ENCODE measurements around the gene GSTM4.
"Not testable (repeated sequence)": the region's sequence is repeated elsewhere in the genome, so short reads cannot be mapped to it uniquely, and the experiment has no call there.

GRCh38 chr1:109660691-109661026 is 4.8 kb downstream of the GSTM4 start:
- TF ChIP-seq, protein P1, sequence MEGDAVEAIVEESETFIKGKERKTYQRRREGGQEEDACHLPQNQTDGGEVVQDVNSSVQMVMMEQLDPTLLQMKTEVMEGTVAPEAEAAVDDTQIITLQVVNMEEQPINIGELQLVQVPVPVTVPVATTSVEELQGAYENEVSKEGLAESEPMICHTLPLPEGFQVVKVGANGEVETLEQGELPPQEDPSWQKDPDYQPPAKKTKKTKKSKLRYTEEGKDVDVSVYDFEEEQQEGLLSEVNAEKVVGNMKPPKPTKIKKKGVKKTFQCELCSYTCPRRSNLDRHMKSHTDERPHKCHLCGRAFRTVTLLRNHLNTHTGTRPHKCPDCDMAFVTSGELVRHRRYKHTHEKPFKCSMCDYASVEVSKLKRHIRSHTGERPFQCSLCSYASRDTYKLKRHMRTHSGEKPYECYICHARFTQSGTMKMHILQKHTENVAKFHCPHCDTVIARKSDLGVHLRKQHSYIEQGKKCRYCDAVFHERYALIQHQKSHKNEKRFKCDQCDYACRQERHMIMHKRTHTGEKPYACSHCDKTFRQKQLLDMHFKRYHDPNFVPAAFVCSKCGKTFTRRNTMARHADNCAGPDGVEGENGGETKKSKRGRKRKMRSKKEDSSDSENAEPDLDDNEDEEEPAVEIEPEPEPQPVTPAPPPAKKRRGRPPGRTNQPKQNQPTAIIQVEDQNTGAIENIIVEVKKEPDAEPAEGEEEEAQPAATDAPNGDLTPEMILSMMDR (IDR thresholded peaks at IDR 0.05) = not testable (repeated sequence)
- TF ChIP-seq EZH2 (IDR thresholded peaks at IDR 0.05; ENCODE audit: borderline replicate concordance, insufficient read depth, low read depth, low read length, poor library complexity, severe bottlenecking) = not testable (repeated sequence)

Measured in B cell (primary cell).